GM12891 (cell line): ENCODE results near the gene PTH2.
"Not testable (repeated sequence)": the region's sequence is repeated elsewhere in the genome, so short reads cannot be mapped to it uniquely, and the experiment has no call there.

Experiments
- DNase-seq: peaks from one replicate; pipeline ENCODE4 v3.0.0; 2011; ENCODE audit warnings: low spot score; ENCODE audit not compliant: insufficient read length
- FAIRE-seq: peaks from 2 replicates; lab custom pipeline; 2011; peaks lifted over from hg19 to GRCh38; lab: Jason Lieb, UNC
- PAX5 ChIP-seq: IDR thresholded peaks from 2 replicates; pipeline ENCODE4 v1.6.1; 2011; ENCODE audit warnings: low read length, moderate library complexity, mild to moderate bottlenecking; ENCODE audit not compliant: insufficient read depth, severe bottlenecking
- POLR2A ChIP-seq: IDR thresholded peaks from 2 replicates; pipeline ENCODE4 v1.6.1; 2011; ENCODE audit warnings: low read depth, low read length, control low read depth
- POLR2AphosphoS5 ChIP-seq: IDR thresholded peaks from 2 replicates; pipeline ENCODE4 v1.6.1; 2011; ENCODE audit warnings: low read depth, low read length, control low read depth
- POU2F2 ChIP-seq: IDR thresholded peaks from 2 replicates; pipeline ENCODE4 v1.6.1; 2011; ENCODE audit warnings: low read depth, mild to moderate bottlenecking, control low read depth, low read length, moderate library complexity
- SPI1 ChIP-seq: IDR thresholded peaks from 2 replicates; pipeline ENCODE4 v1.6.1; 2011; ENCODE audit warnings: low read depth, low read length, control low read depth
- TAF1 ChIP-seq: IDR thresholded peaks from 2 replicates; pipeline ENCODE4 v1.6.1; 2011; ENCODE audit warnings: low read depth, low read length, control low read depth

The PTH2 gene

GRCh38 chr19:49461656-49462055 lies 38.4 kb upstream of the PTH2 start:
- TF ChIP-seq SPI1: no peak
- TF ChIP-seq TAF1: no peak
- TF ChIP-seq POLR2A: no peak
- TF ChIP-seq PAX5: no peak
- no peak for TF ChIP-seq POLR2AphosphoS5
- no peak for TF ChIP-seq POU2F2
- FAIRE-seq: no peak

GRCh38 chr19:49461130-49461529 lies 37.9 kb upstream of the PTH2 start:
- DNase-seq, FAIRE-seq: not testable (repeated sequence)

More at GRCh38 chr19:49461656-49462055, 38.4 kb upstream of the PTH2 start:
- no peak for DNase-seq

- TF ChIP-seq POU2F2 (no peak), PAX5 (no peak)
Observed at GRCh38 chr19:49459388-49459787, 36.1 kb upstream of the PTH2 start.

GRCh38 chr19:49458567-49458903 lies 35.3 kb upstream of the PTH2 start:
- FAIRE-seq (peak; percentile 55), DNase-seq (no peak)
- TF ChIP-seq TAF1 (no peak), POLR2AphosphoS5 (no peak), SPI1 (no peak)

More at GRCh38 chr19:49459388-49459787, 36.1 kb upstream of the PTH2 start:
- DNase-seq (no peak), FAIRE-seq (no peak)

GRCh38 chr19:49456326-49456725 lies 33.1 kb upstream of the PTH2 start:
- DNase-seq (no peak), FAIRE-seq (no peak)
- no peak for TF ChIP-seq POLR2A
- no peak for TF ChIP-seq TAF1
- TF ChIP-seq SPI1: no peak
- no peak for TF ChIP-seq POLR2AphosphoS5
- TF ChIP-seq PAX5: no peak
- TF ChIP-seq POU2F2: no peak

GRCh38 chr19:49455773-49456172 lies 32.5 kb upstream of the PTH2 start:
- DNase-seq (no peak), FAIRE-seq (no peak)
- TF ChIP-seq SPI1 (no peak), TAF1 (no peak), POLR2A (no peak), POLR2AphosphoS5 (no peak), PAX5 (no peak), POU2F2 (no peak)

- DNase-seq (no peak), FAIRE-seq (no peak)
- no peak for TF ChIP-seq POU2F2
- TF ChIP-seq SPI1: no peak
- TF ChIP-seq POLR2AphosphoS5: no peak
- no peak for TF ChIP-seq PAX5
- no peak for TF ChIP-seq POLR2A
- TF ChIP-seq TAF1: no peak
Observed at GRCh38 chr19:49453757-49454240, 30.6 kb upstream of the PTH2 start.

GRCh38 chr19:49453013-49453756 lies 29.9 kb upstream of the PTH2 start, which contains the start of gene ALDH16A1:
ALDH16A1 (plus strand) TSS chr19:49453225; CDS start chr19:49453332, 107 bp downstream.
- FAIRE-seq (peak; percentile 94), DNase-seq (peak; percentile 91)
- TF ChIP-seq SPI1 (no peak), PAX5 (no peak), TAF1 (peak; percentile 93), POLR2A (peak; percentile 96), POLR2AphosphoS5 (peak; percentile 96), POU2F2 (peak; percentile 84; the same call in 1 of the 2 replicates)

- peak; percentile 78 for DNase-seq
- peak; percentile 97 for FAIRE-seq
- TF ChIP-seq PAX5 (no peak), POU2F2 (no peak), POLR2AphosphoS5 (peak; percentile 78), SPI1 (peak; percentile 55), TAF1 (peak; percentile 57), POLR2A (peak; percentile 68; the same call in 1 of the 2 replicates)
Observed at GRCh38 chr19:49451430-49452181, 28.4 kb upstream of the PTH2 start, which contains the start of gene PIH1D1. PIH1D1 (minus strand) TSS chr19:49451814; CDS start chr19:49451574, 240 bp downstream.

- FAIRE-seq: no peak
- no peak for DNase-seq
Observed at GRCh38 chr19:49450405-49450804, 27.2 kb upstream of the PTH2 start.

More at GRCh38 chr19:49450405-49450804, 27.2 kb upstream of the PTH2 start:
- TF ChIP-seq SPI1: no peak
- no peak for TF ChIP-seq TAF1
- TF ChIP-seq POLR2A: no peak
- TF ChIP-seq POLR2AphosphoS5: no peak
